ENCODE measurements around the gene CAV1. TPM values are rescaled to one million over a fixed set of nuclear protein-coding genes. Genes with fewer than 3 reads are reported as not detected.
A peak's percentile ranks its signal among the peaks of the same experiment; 100 is the strongest.

Gene CAV1
- total and polyA plus RNA-seq, 7 donors: 57.6 to 120 (median 68.1) TPM

DNA sequence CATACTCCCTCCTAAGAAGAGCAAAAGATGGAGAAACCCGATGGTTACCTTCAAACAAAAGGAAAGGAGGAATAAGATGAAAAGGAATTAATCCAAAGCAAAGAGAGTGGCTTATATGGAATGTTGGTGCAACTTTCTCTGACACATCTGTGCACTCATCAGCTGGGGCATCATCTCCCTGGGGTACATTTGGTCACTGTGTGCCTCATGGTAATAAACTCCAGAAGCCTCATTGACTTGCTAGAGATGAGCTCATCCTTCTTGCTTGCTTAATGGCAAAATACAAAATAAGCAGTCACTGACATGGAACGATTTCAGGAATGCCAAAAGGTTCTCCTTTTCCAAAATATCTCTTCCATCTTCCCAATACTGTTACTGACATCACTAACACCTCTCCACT lies 22.5 kb downstream of the CAV1 start:
- Histone ChIP-seq H3K36me3 (ENCODE audit: insufficient read depth in 1 of 2, low read depth in 1 of 2) (peaks cover under 1 to 6% of the 10 kb centered on the region in 2 donors), H3K27ac (no peak overlapping the region), H3K4me1 (no peaks in the 10 kb centered on the region), H3K4me3 (no peak overlapping the region), H3K9me3 (no peaks in the 10 kb centered on the region), H3K27me3 (ENCODE audit: insufficient read depth in 3 of 3, low read length in 2 of 3) (no peaks in the 10 kb centered on the region)
- DNase-seq (peak; percentile 36 to 50), ATAC-seq (peak in 1 of 4 donors; percentile 47)
- WGBS, 3 donors: 40 to 60% (median 46%) methylated on average over 2 of the region's 2 CpGs
- intact Hi-C loops (cut with DNase I): no loop called here
- TF ChIP-seq, protein P1, sequence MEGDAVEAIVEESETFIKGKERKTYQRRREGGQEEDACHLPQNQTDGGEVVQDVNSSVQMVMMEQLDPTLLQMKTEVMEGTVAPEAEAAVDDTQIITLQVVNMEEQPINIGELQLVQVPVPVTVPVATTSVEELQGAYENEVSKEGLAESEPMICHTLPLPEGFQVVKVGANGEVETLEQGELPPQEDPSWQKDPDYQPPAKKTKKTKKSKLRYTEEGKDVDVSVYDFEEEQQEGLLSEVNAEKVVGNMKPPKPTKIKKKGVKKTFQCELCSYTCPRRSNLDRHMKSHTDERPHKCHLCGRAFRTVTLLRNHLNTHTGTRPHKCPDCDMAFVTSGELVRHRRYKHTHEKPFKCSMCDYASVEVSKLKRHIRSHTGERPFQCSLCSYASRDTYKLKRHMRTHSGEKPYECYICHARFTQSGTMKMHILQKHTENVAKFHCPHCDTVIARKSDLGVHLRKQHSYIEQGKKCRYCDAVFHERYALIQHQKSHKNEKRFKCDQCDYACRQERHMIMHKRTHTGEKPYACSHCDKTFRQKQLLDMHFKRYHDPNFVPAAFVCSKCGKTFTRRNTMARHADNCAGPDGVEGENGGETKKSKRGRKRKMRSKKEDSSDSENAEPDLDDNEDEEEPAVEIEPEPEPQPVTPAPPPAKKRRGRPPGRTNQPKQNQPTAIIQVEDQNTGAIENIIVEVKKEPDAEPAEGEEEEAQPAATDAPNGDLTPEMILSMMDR (IDR thresholded peaks at IDR 0.05): no peak

DNA sequence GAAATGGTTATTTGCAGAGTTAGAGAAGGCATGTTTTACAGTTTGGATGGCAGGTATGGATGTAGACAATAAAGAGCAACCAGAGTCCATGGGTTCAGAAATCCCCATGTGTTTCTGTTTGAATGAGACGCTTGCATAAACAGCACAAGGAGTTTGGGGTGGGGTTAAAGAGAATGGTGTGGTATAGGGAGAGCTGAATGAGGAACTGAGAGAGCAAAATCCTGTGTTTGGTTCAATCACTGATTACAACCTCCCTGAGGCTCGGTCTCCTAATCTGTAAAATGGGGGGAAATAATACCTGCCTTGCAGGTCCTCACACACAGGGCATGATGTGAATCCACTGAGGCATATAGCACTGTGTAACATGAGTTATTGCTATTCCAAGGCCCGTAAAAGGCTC lies 23.7 kb downstream of the CAV1 start:
- TF ChIP-seq, protein P1 (IDR thresholded peaks at IDR 0.05): no peak
- intact Hi-C loops (cut with DNase I): no loop called here
- no peaks in the 10 kb centered on the region for H3K4me1 ChIP-seq
- H3K9me3 ChIP-seq: no peaks in the 10 kb centered on the region
- H3K27me3 ChIP-seq (ENCODE audit: insufficient read depth in 3 of 3, low read length in 2 of 3): no peaks in the 10 kb centered on the region
- no peak overlapping the region for H3K27ac ChIP-seq
- H3K36me3 ChIP-seq (ENCODE audit: insufficient read depth in 1 of 2, low read depth in 1 of 2): peaks cover 3 to 6% of the 10 kb centered on the region in 2 donors
- no peak for DNase-seq
- ATAC-seq: no peak
- 72 to 82% (median 81%) methylated on average over 3 of the region's 3 CpGs for WGBS, 3 donors
- no peak overlapping the region for H3K4me3 ChIP-seq

DNA sequence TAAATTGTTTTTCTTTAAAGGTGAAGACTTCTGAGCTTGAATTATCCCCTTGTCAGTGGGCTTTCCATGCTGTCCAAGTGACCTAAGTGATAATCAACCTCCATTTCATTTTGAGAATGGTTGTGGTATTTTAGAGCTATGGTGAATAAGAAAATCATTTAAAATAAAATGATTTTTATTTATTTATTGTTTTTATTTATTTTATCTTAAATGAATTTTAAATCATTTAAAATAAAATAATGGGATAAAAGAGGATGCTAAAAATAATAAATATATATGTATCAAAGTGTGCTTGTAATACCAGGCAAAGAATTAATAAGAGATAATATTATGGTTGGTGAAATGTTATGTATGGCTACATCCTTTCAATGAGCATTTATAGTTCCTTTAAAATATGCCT lies 24.5 kb downstream of the CAV1 start:
- Histone ChIP-seq H3K4me1 (no peaks in the 10 kb centered on the region), H3K27me3 (ENCODE audit: insufficient read depth in 3 of 3, low read length in 2 of 3) (no peaks in the 10 kb centered on the region), H3K4me3 (no peak overlapping the region), H3K27ac (no peak overlapping the region), H3K9me3 (no peaks in the 10 kb centered on the region), H3K36me3 (ENCODE audit: insufficient read depth in 1 of 2, low read depth in 1 of 2) (peaks cover 3 to 6% of the 10 kb centered on the region in 2 donors)
- intact Hi-C loops (cut with DNase I): no loop called here
- ATAC-seq: no peak
- TF ChIP-seq, protein P1 (IDR thresholded peaks at IDR 0.05): no peak
- DNase-seq: no peak

DNA sequence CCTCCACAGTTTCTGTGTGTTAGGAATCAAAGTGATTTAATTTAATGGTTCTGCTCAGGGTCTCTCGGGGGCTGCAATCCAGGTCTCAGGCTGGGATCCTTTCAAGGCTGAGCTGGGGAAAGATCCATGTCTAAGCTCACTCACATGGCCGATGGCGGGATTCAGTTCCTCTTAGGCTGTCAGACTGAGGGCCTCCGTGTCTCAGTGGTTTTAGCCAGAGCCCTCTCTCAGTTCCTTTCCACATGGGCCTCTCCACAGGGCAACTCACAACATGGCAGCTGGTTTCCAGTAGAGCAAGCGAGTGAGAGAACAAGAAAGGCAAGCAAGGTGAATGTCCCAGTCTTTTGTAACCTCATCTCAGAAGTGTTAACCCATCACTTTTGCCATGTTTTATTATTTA lies 26.9 kb downstream of the CAV1 start:
- Histone ChIP-seq H3K27ac (no peak overlapping the region), H3K4me1 (no peaks in the 10 kb centered on the region), H3K4me3 (no peak overlapping the region), H3K27me3 (ENCODE audit: insufficient read depth in 3 of 3, low read length in 2 of 3) (no peaks in the 10 kb centered on the region), H3K36me3 (ENCODE audit: insufficient read depth in 1 of 2, low read depth in 1 of 2) (peaks cover 3 to 6% of the 10 kb centered on the region in 2 donors), H3K9me3 (no peaks in the 10 kb centered on the region)
- ATAC-seq (no peak), DNase-seq (no peak)
- intact Hi-C loops (cut with DNase I): no loop called here
- WGBS, 3 donors: 75 to 77% (median 77%) methylated on average over 5 of the region's 5 CpGs
- TF ChIP-seq, protein P1 (IDR thresholded peaks at IDR 0.05): no peak

DNA sequence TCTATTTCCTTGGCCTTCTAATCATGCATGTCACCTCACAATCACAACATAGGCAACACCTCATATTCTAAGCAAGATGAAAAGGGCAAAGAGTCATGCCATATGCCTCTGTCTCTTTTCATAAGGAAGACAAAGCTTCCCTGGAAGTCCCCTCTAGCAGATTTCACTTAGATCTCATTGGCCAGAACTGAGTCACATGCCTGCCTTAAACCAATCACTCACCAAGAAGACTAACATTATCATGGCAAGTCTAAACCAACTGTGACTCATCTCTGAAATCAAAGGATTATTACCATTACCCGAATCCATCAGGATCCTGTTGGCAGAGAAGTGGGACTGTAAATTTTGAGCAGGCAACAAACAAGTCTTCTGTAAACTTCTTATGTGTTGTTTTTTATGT lies 27.8 kb downstream of the CAV1 start:
- no peak overlapping the region for H3K27ac ChIP-seq
- ATAC-seq: no peak
- H3K4me3 ChIP-seq: no peak overlapping the region
- H3K27me3 ChIP-seq (ENCODE audit: insufficient read depth in 3 of 3, low read length in 2 of 3): no peaks in the 10 kb centered on the region
- no peaks in the 10 kb centered on the region for H3K9me3 ChIP-seq
- WGBS, 3 donors: 30 to 41% (median 33%) methylated on average over 1 of the region's 1 CpG
- H3K36me3 ChIP-seq (ENCODE audit: insufficient read depth in 1 of 2, low read depth in 1 of 2): peaks cover 3 to 6% of the 10 kb centered on the region in 2 donors
- TF ChIP-seq, protein P1 (IDR thresholded peaks at IDR 0.05): no peak
- no peak for DNase-seq
- intact Hi-C loops (cut with DNase I): no loop called here
- H3K4me1 ChIP-seq: no peaks in the 10 kb centered on the region

Measured in psoas muscle (tissue), 8 donors.